OCI-LY7 (cell line): Measurements from ENCODE around the gene BRD7.

Experiments used
- CTCF ChIP-seq: fragments of 200-600 bp; sonication (generic); conservative IDR thresholded peaks from 2 replicates; pipeline ENCODE4 v1.5.1; 2014; ENCODE audit warnings: mild to moderate bottlenecking, antibody characterized with exemption, low read length, moderate library complexity, mixed read lengths
- EZH2phosphoT487 ChIP-seq: fragments of 200-600 bp; sonication (generic); IDR thresholded peaks from 2 replicates; pipeline ENCODE4 v1.6.1; 2018; ENCODE audit warnings: low read depth, borderline replicate concordance, mild to moderate bottlenecking, mixed run types, antibody characterized with exemption, low read length, moderate library complexity, mixed read lengths

- TF ChIP-seq CTCF: no peak
- TF ChIP-seq EZH2phosphoT487: no peak
Observed at GRCh38 chr16:50377001-50377400, 8.2 kb upstream of the BRD7 start.
